Fibroblast of lung (primary cell): ENCODE data around the gene LCP1. TPM values are rescaled to one million over a fixed set of nuclear protein-coding genes. Genes with fewer than 3 reads are reported as not detected.
A peak's percentile ranks its signal among the peaks of the same experiment; 100 is the strongest.

ENCODE experiments used
- DNase-seq, 2 donors: peaks; one replicate each; pipeline versions ENCODE4 v3.0.0 to v3.0.0-alpha.2; 2010; ENCODE audit warnings: low read depth in 2 of 2
- H2AFZ ChIP-seq: 2 replicates; pipeline ENCODE4 v1.5.1; 2012; ENCODE audit warnings: low read length, control low read depth, inconsistent platforms
- H3K27ac ChIP-seq: 2 replicates; pipeline ENCODE4 v1.5.1; 2011; ENCODE audit warnings: low read length, control low read depth; ENCODE audit not compliant: insufficient read depth
- H3K27me3 ChIP-seq: 2 replicates; pipeline ENCODE4 v1.5.1; 2011; ENCODE audit warnings: mild to moderate bottlenecking, low read length; ENCODE audit not compliant: control insufficient read depth, insufficient read depth
- H3K36me3 ChIP-seq: 2 replicates; pipeline ENCODE4 v1.5.1; 2011; ENCODE audit warnings: low read length; ENCODE audit not compliant: control insufficient read depth, insufficient read depth
- H3K4me1 ChIP-seq: 2 replicates; pipeline ENCODE4 v1.5.1; 2011; ENCODE audit warnings: low read length; ENCODE audit not compliant: control insufficient read depth, insufficient read depth; ENCODE audit errors: extremely low read depth
- H3K4me2 ChIP-seq: 2 replicates; pipeline ENCODE4 v1.5.1; 2011; ENCODE audit warnings: low read length, control low read depth; ENCODE audit not compliant: insufficient read depth; ENCODE audit errors: extremely low read depth
- H3K4me3 ChIP-seq, 4 experiments: fragments of 200-600 bp in 1 of 4; sonication (generic) in 1 of 4; replicated peaks in 1 of 4; 2 replicates each; pipeline ENCODE4 v1.5.1; 2011 to 2016; ENCODE audit warnings: low read length in 4 of 4, low read depth in 3 of 4, mild to moderate bottlenecking in 3 of 4, control low read depth in 2 of 4, inconsistent platforms in 1 of 4, mixed read lengths in 1 of 4; ENCODE audit not compliant: insufficient read depth in 1 of 4; ENCODE audit errors: control extremely low read depth in 1 of 4
- H3K79me2 ChIP-seq: 2 replicates; pipeline ENCODE4 v1.5.1; 2012; ENCODE audit warnings: mild to moderate bottlenecking, low read length, inconsistent platforms; ENCODE audit not compliant: control insufficient read depth, insufficient read depth
- H3K9ac ChIP-seq: 2 replicates; pipeline ENCODE4 v1.5.1; 2011; ENCODE audit warnings: mild to moderate bottlenecking, low read length, control low read depth; ENCODE audit not compliant: insufficient read depth
- H3K9me3 ChIP-seq: 2 replicates; pipeline ENCODE4 v1.5.1; 2012; ENCODE audit warnings: low read depth, low read length; ENCODE audit not compliant: control insufficient read depth, insufficient read depth
- H4K20me1 ChIP-seq: 2 replicates; pipeline ENCODE4 v1.5.1; 2011; ENCODE audit warnings: low read length; ENCODE audit not compliant: control insufficient read depth, insufficient read depth; ENCODE audit errors: extremely low read depth
- CTCF ChIP-seq, 2 donors: IDR thresholded peaks in 1 of 2; conservative IDR thresholded peaks in 1 of 2; 1 replicate in 1 of 2; 2 replicates in 1 of 2; pipeline ENCODE4 v1.5.1; 2011 to 2012; ENCODE audit warnings: low read length in 2 of 2, control low read depth in 1 of 2, inconsistent platforms in 1 of 2, low read depth in 1 of 2, mild to moderate bottlenecking in 1 of 2
- EZH2 ChIP-seq: IDR thresholded peaks from 2 replicates; pipeline ENCODE4 v1.5.1; 2012; ENCODE audit warnings: low read length, control low read depth, mild to moderate bottlenecking; ENCODE audit errors: missing control alignments
- polyA plus RNA-seq, 2 donors: library from polyadenylated mRNA; depleted of rRNA in 1 of 2; stranded (reverse) in 1 of 2; unstranded in 1 of 2; fragments of >200 nt; gene quantifications; 2 replicates each; pipeline ENCODE4 v1.2.1, GENCODE V29; 2011 to 2012; ENCODE audit warnings: missing spikeins in 1 of 2
- total RNA-seq: library from RNA; depleted of rRNA; stranded (reverse); fragments of >200 nt; gene quantifications from 2 replicates; pipeline ENCODE4 v1.2.1, GENCODE V29; 2014

The LCP1 gene
- total and polyA plus RNA-seq, 2 donors (not counting 1 experiment from before 2014, with no cell fraction given), result under 0.01 to 0.06 TPM

- H3K36me3 ChIP-seq, result no peaks in the 10 kb centered on the region
- H3K9me3 ChIP-seq, result no peaks in the 10 kb centered on the region
- no peak overlapping the region for H3K4me3 ChIP-seq
- no peaks in the 10 kb centered on the region for H3K27me3 ChIP-seq
- no peak overlapping the region for H3K9ac ChIP-seq
- DNase-seq, result peak in 1 of 2 donors; percentile 60
- no peaks in the 10 kb centered on the region for H3K79me2 ChIP-seq
- H3K4me1 ChIP-seq, result no peaks in the 10 kb centered on the region
- H3K4me2 ChIP-seq, result no peak overlapping the region
- H4K20me1 ChIP-seq, result no peaks in the 10 kb centered on the region
- H3K27ac ChIP-seq, result no peak overlapping the region
- no peak for TF ChIP-seq CTCF (conservative IDR thresholded peaks at IDR 0.05 in 1 of 2, IDR thresholded peaks at IDR 0.05 in 1 of 2; ENCODE audit: low read depth in 1 of 2, low read length in 2 of 2)
- TF ChIP-seq EZH2, result no peak
- no peak overlapping the region for H2AFZ ChIP-seq
Measured at GRCh38 chr13:46113596-46113995, 68.4 kb downstream of the LCP1 start.

- H3K4me2 ChIP-seq, result no peak overlapping the region
- no peak overlapping the region for H3K4me3 ChIP-seq
- TF ChIP-seq CTCF (conservative IDR thresholded peaks at IDR 0.05 in 1 of 2, IDR thresholded peaks at IDR 0.05 in 1 of 2; ENCODE audit: low read depth in 1 of 2, low read length in 2 of 2), result no peak
- TF ChIP-seq EZH2, result no peak
Measured at GRCh38 chr13:46111151-46111550, 70.8 kb downstream of the LCP1 start.

GRCh38 chr13:46109451-46109850 lies 72.5 kb downstream of the LCP1 start:
- Histone ChIP-seq H3K4me1 (no peaks in the 10 kb centered on the region), H3K4me3 (no peak overlapping the region), H3K9me3 (no peaks in the 10 kb centered on the region), H3K36me3 (no peaks in the 10 kb centered on the region), H3K27ac (no peak overlapping the region), H2AFZ (no peak overlapping the region), H4K20me1 (no peaks in the 10 kb centered on the region), H3K79me2 (no peaks in the 10 kb centered on the region), H3K27me3 (no peaks in the 10 kb centered on the region), H3K4me2 (no peak overlapping the region), H3K9ac (no peak overlapping the region)
- DNase-seq, result no peak
- TF ChIP-seq CTCF (conservative IDR thresholded peaks at IDR 0.05 in 1 of 2, IDR thresholded peaks at IDR 0.05 in 1 of 2; ENCODE audit: low read depth in 1 of 2, low read length in 2 of 2), result no peak
- no peak for TF ChIP-seq EZH2

More at GRCh38 chr13:46111151-46111550, 70.8 kb downstream of the LCP1 start:
- Histone ChIP-seq H3K27ac (no peak overlapping the region), H3K79me2 (no peaks in the 10 kb centered on the region), H3K27me3 (no peaks in the 10 kb centered on the region), H2AFZ (no peak overlapping the region), H4K20me1 (no peaks in the 10 kb centered on the region), H3K36me3 (no peaks in the 10 kb centered on the region), H3K9me3 (no peaks in the 10 kb centered on the region), H3K4me1 (no peaks in the 10 kb centered on the region), H3K9ac (no peak overlapping the region)
- DNase-seq, result no peak
